ENCODE data around the gene CLEC20A.

Gene CLEC20A

GRCh38 chr1:178498896-178499675 is 2.3 kb upstream of the CLEC20A start:
- DNase-seq = no peak

DNA sequence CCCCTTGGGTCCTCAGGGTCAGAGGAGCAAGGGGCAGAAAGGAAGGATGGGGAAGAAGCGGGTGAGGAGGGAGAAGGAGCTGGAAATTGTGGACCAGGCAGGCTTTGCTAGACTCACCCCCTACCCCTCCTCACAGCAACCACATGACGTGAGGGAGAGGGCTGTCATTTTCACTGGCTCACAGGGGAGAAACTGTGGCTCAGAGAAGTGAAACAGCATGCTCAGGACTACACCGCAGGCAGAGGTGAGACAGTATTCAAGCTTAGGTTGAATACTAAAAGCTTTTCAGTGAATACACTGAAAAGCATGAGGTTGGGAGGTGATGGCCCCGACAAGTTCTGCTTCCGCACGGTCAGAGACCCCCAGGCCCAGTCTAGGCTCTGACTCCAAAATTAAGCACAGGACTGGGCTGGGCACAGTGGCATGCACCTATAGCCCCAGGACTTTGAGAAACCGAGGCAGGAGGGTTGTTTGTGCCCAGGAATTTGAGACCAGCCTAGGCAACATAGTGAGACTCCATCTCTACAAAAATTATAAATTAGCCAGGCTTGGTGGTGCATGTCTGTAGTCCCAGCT is 1.2 kb upstream of the CLEC20A start:
- no peak for DNase-seq

- DNase-seq = no peak
Observed at GRCh38 chr1:178495741-178496409, 889 bp downstream of the CLEC20A start.

GRCh38 chr1:178495158-178495557 is 1.6 kb downstream of the CLEC20A start:
- no peak for DNase-seq

GRCh38 chr1:178494569-178494971 is 2.2 kb downstream of the CLEC20A start:
- no peak for DNase-seq

GRCh38 chr1:178493301-178493741 is 3.4 kb downstream of the CLEC20A start:
- DNase-seq = no peak

- DNase-seq = no peak
Observed at GRCh38 chr1:178492341-178492740, 4.4 kb downstream of the CLEC20A start.

- DNase-seq = no peak
Observed at GRCh38 chr1:178491721-178492120, 5.0 kb downstream of the CLEC20A start.

- DNase-seq = no peak
Observed at GRCh38 chr1:178490967-178491366, 5.8 kb downstream of the CLEC20A start.

DNA sequence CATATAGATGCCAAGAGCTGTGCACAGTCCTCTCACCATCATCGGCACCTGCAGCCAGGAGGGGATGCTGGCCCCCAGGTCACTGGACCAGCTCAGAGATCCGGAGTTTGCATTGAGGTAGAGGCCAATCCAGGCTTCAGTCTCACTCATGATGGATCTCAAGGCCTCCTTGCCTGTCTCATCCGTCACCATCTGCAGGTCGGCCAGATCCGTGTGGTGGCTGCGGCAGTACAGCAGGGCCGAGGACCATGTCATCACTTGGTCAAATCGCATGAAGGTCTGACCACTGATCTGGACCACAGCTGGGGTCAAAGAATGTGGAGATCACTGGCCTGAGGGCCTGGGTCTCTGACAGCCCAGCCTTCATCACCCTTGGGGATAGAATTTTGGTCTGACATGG is 6.6 kb downstream of the CLEC20A start:
- no peak for DNase-seq

- no peak for DNase-seq
Observed at GRCh38 chr1:178489399-178489798, 7.4 kb downstream of the CLEC20A start.

DNA sequence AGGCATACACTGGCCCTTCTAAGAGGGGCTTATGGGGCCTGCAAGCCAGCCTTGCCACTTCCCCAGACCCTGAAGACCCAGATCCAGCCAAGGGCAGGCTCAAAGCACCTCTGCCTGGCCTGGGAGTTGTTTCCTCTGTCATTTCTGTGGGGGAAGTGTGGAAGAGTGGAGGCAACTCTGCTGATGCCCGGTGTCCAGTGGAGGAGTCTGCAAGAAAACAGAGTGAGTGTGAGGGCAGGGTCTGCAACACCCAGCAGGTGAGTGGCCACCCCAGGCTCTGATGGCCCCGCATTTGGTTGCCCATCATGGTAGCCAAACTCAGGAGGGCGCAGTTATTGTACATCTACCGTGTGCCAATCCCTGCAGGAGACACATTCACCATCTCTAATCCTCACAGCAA is 8.4 kb downstream of the CLEC20A start:
- DNase-seq = no peak

- DNase-seq = no peak
Observed at GRCh38 chr1:178487070-178487615, 9.6 kb downstream of the CLEC20A start.

- no peak for DNase-seq
Observed at GRCh38 chr1:178486100-178487069, 10.4 kb downstream of the CLEC20A start.

- DNase-seq = no peak
Observed at GRCh38 chr1:178485541-178485981, 11.2 kb downstream of the CLEC20A start.

GRCh38 chr1:178484698-178485225 is 12.0 kb downstream of the CLEC20A start:
- DNase-seq = no peak

DNA sequence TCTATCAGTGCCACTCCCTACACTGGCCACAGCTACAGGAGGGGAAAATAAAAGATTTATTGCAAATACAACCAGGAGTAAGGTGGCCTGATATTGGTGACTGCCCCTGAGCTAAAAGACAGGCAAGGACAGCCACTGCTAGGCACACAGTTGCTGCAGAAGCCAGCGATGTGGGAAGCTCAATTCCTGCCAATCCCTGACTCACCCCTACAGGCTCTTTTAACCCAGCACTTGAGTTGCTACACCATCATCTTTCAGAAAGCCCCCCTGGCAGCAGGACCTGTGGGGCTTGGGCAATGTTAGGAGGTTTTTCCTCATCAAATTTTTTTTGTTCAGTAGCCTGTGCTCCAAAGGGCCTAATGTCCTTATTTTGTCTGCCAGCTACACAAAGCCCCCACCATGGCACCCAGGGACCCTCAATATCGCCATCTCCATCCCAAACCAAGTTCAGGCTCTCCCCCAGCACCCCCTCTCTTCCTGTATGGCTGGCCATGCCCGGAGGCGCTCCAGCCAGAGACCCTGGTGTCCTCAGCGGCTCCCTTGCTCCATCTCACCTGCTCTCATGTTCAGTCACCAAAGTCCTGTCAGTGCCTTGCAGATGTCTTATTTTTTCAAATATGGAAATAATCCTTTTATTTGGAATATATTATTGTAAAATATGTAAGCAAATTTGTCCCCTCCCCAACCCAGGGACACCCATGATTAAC is 13.4 kb downstream of the CLEC20A start:
- DNase-seq = no peak

DNA sequence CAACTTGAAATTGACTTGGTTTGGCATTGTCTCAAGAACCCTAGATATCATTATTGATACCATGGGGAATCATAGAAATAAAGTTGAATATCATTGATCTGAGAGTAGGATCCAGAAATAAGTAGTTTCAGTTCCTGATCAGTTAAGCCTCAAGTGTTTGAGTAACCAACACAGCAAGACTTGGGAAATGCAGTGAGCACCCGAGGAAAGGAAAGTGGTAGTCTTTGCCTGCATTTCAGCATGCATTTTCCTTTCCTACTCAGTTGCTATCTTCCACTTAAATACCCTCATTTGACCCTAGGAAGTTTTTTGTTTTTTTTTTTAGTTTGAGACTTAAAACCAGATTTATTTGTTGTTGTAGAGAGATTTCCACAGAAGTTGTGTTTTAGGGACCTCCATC is 18.9 kb downstream of the CLEC20A start:
- no peak for DNase-seq

GRCh38 chr1:178477373-178477772 is 19.4 kb downstream of the CLEC20A start:
- no peak for DNase-seq

GRCh38 chr1:178472531-178472930 is 24.2 kb downstream of the CLEC20A start:
- DNase-seq = no peak

DNA sequence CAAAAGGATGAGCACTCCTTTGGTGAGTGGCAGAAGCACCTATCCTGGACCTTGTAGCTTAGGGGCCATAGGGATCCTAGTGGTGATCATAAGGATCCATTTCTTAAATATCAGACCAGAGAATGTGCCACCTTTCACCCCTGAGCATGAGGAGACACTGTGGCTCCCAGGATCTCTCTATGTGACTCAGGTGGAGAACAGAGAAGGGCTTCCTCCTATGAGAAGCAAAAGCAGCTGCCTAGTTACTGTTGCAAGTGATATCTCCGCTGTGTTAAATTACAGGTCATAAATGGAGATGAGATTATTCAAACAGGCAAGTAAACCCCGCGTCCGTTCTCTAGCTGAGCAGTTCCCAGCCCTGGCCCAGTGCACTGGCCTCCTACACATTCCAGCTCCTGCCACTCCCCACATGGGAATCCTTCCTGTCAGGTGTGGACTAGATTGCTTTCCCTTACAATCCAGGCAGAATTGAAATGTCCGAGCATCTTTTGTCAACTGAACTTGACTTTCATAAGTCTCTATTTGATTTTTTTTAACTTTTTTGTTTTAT is 26.3 kb downstream of the CLEC20A start:
- DNase-seq = no peak
